SH-SY5Y (cell line): ENCODE measurements around the gene HERC6.

Source experiments
- GATA2 ChIP-seq: IDR thresholded peaks from 2 replicates; pipeline ENCODE4 v1.6.1; 2011; ENCODE audit warnings: mild to moderate bottlenecking, low read depth, low read length
- GATA3 ChIP-seq: IDR thresholded peaks from 2 replicates; pipeline ENCODE4 v1.6.1; 2011; ENCODE audit warnings: low read depth, mild to moderate bottlenecking, low read length, moderate library complexity

GRCh38 chr4:88359558-88359957 lies 19.1 kb upstream of the HERC6 start:
- no peak for TF ChIP-seq GATA2
- TF ChIP-seq GATA3: no peak
